Neural crest cell (in vitro differentiated cells): ENCODE measurements around the gene CHAT. TPM values are rescaled to one million over a fixed set of nuclear protein-coding genes. Genes with fewer than 3 reads are reported as not detected.
A peak's percentile ranks its signal among the peaks of the same experiment; 100 is the strongest.

Source experiments
- DNase-seq: peaks from one replicate; pipeline ENCODE4 v3.0.0; 2021; ENCODE audit warnings: low read depth, mixed read lengths, low spot score
- H3K27ac Mint-ChIP-seq: one replicate; pipeline ENCODE4 v1.8.0; 2021; ENCODE audit warnings: mild to moderate bottlenecking, mixed read lengths; ENCODE audit not compliant: unreplicated experiment
- H3K27me3 Mint-ChIP-seq: 2 replicates; pipeline ENCODE4 v1.8.0; 2021; ENCODE audit warnings: low read depth, mild to moderate bottlenecking, mixed read lengths
- H3K36me3 Mint-ChIP-seq: 2 replicates; pipeline ENCODE4 v1.8.0; 2021; ENCODE audit warnings: low read depth, mild to moderate bottlenecking, mixed read lengths
- H3K4me1 Mint-ChIP-seq: 2 replicates; pipeline ENCODE4 v1.8.0; 2021; ENCODE audit warnings: mixed read lengths
- H3K4me3 Mint-ChIP-seq: one replicate; pipeline ENCODE4 v1.8.0; 2021; ENCODE audit warnings: mild to moderate bottlenecking, mixed read lengths
- H3K9me3 Mint-ChIP-seq: 2 replicates; pipeline ENCODE4 v1.8.0; 2021; ENCODE audit warnings: mixed read lengths
- CTCF ChIP-seq: fragments of 200-600 bp; sonication (generic); conservative IDR thresholded peaks from 2 replicates; pipeline ENCODE4 v1.5.0; 2021; ENCODE audit warnings: antibody characterized with exemption, mild to moderate bottlenecking
- long read RNA-seq: library from polyadenylated mRNA; unstranded; transcript quantifications from one replicate; pipeline ENCODE4 v2.0.0, GENCODE V29; 2020
- total RNA-seq: library from RNA; stranded (reverse); gene quantifications from 2 replicates; pipeline ENCODE4 v1.2.1, GENCODE V29; 2021

Gene CHAT
- total RNA-seq, result 2.7 and 3.3 TPM in 2 replicates
- long read RNA-seq, result 0 reads

- Mint-ChIP-seq H3K27ac (peak within 1 kb of the TSS; percentile 60), H3K36me3 (peaks cover 6% of the 10 kb centered on the region), H3K9me3 (no peaks in the 10 kb centered on the region), H3K27me3 (peaks cover 93% of the 10 kb centered on the region), H3K4me3 (peak within 1 kb of the TSS; percentile 70), H3K4me1 (peaks cover 19% of the 10 kb centered on the region)
- no peak for DNase-seq
- no peak for TF ChIP-seq CTCF
These were observed at the start of gene CHAT for GRCh38 chr10:49613882-49614241. TSS of gene CHAT (plus strand) at chr10:49614037. CDS start at chr10:49614190, 153 bp downstream.

DNA sequence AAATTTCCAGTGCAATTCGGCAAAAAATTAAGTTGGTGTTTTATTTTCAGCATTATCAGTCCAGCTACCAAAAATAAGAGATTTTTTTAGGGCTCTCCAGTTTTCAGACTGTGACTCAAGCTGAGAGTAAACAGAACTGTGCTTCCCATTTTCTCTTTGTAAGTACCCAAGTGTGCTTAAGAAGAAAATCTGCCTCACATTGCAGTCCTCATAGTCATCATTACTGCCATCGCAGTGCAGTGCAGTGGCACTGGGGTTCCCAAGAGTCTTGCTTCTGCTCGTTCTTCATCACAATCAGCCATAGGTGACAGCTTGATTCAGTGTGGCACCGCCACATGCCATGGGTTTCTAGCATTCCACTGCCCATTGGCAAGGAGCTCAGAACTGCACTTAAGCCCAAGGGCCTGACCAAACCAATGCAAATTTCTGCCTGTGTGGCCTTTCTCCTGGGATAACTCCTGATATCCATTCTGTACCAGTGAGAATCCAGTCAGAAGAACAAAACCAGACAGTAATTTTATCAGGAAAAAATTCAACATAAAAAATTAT is 49.3 kb upstream of the CHAT start:
- Mint-ChIP-seq H3K4me3 (no peak overlapping the region), H3K27ac (no peak overlapping the region), H3K9me3 (peaks cover 7% of the 10 kb centered on the region), H3K4me1 (no peaks in the 10 kb centered on the region), H3K27me3 (peaks cover 45% of the 10 kb centered on the region), H3K36me3 (peaks cover 2% of the 10 kb centered on the region)
- TF ChIP-seq CTCF, result no peak
- no peak for DNase-seq

- Mint-ChIP-seq H3K27me3 (peaks cover 43% of the 10 kb centered on the region), H3K4me1 (no peaks in the 10 kb centered on the region), H3K27ac (no peak overlapping the region), H3K36me3 (peaks cover 2% of the 10 kb centered on the region), H3K4me3 (no peak overlapping the region), H3K9me3 (peaks cover 11% of the 10 kb centered on the region)
- DNase-seq, result no peak
- no peak for TF ChIP-seq CTCF
These were observed 46.0 kb upstream of the CHAT start for GRCh38 chr10:49567810-49568209.

DNA sequence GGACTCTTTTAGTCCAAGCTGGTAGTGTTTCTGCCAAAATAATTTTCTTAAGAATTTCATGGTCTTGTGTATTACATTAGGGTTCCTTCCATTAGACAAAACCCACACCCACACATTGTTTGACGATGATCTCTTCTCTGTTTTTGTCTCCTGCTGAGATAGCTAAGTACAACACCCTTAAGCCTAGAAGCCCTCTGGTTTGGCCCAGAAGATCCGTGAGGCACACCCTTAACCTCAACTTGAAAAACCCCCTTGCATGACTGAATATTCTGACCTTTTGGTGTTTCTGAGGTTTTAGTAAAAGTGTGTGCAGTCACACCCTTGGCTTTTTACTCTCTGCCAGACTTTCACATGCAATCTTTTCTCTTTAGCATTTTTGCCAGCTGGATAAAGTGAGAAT is 45.6 kb upstream of the CHAT start:
- DNase-seq, result no peak
- Mint-ChIP-seq H3K36me3 (peaks cover 2% of the 10 kb centered on the region), H3K27me3 (peaks cover 43% of the 10 kb centered on the region), H3K27ac (no peak overlapping the region), H3K9me3 (peaks cover 11% of the 10 kb centered on the region), H3K4me3 (no peak overlapping the region), H3K4me1 (no peaks in the 10 kb centered on the region)
- no peak for TF ChIP-seq CTCF

DNA sequence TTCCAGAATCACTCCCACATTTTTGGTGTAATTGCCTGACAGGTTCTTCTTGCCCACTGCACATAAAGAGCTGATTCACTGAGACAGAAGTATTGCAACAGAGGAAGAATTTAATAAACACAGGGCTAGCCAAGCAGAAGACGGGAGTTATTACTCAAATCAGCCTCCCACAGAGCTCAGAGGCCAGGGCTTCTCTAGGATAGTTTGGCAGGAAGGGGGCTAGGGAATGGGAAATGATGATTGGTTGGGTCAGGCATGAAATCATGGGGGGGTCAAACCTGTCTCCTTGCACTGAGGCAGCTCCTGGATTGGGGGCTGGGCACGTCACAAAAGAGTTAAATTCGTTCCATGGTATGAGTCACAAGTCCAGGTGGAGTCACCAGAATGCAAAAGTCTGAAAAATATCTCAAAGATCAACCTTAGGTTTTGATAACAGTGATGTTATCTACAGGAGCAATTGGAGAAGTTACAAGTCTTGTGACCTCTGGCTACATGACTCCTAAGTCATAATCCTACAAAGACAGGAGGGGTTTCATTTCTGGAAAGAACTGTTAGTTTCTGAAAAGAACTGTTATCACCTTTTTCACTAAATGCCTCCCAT is 44.7 kb upstream of the CHAT start:
- H3K4me1 Mint-ChIP-seq, result no peaks in the 10 kb centered on the region
- no peak for TF ChIP-seq CTCF
- H3K27ac Mint-ChIP-seq, result no peak overlapping the region
- peaks cover 2% of the 10 kb centered on the region for H3K36me3 Mint-ChIP-seq
- no peak overlapping the region for H3K4me3 Mint-ChIP-seq
- H3K9me3 Mint-ChIP-seq, result peaks cover 11% of the 10 kb centered on the region
- peaks cover 38% of the 10 kb centered on the region for H3K27me3 Mint-ChIP-seq
- no peak for DNase-seq
